ENCODE data around the gene ZNF653. TPM values are rescaled to one million over a fixed set of nuclear protein-coding genes. Genes with fewer than 3 reads are reported as not detected.

The ZNF653 gene
- total and polyA plus RNA-seq, 9 of the 15 experiments (the other 6 are each of a cell fraction or from before 2014, with no cell fraction given), result 1.6 to 8.0 (median 4.2) TPM; not detected in 2

DNA sequence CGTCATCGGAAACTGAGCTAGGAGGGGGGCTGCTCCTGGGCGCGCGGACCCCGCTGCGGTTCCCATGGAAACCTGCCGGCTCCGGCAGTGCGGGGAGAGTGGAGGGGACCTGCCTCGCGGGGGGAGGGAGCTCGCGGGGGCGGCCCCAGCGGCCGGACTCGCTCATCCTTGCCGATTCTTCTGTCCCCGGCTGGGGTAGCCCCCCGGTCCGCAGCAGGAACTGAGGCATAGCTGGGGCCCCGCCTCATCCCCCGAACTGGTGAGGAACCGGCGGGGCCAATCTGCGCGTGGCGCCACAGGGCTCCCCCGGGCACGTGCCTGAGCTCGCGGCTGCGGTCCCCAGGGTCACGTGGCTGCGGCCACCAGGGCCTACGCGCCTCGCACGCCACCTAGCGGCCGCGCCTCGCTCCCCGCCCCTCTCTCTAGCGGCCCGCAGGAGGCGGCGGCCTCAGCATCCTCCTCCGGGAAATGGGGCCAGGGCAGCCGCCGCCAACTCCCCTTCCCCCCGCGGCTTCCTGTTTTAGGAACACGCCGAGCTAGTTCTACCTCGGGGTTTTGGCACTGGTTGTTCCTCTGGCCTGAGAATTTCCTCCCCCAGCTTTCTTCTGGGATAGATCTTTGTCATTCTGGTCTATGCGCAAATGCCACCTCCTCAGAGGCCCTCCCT lies 23.1 kb downstream of the ZNF653 start (continued):
- TF ChIP-seq NR2C2 (CRISPR knock-in tag; IDR thresholded peaks at IDR 0.05) (peak; percentile 91), NR2C2 (tag; IDR thresholded peaks at IDR 0.05) (peak; percentile 32; the same call in 1 of the 2 replicates), TARDBP (IDR thresholded peaks at IDR 0.05) (0 out of 2 replicates have a peak, but pooled peaks have one; percentile 54), RBM39 (optimal IDR thresholded peaks at IDR 0.05; ENCODE audit: low read depth, low read length) (peak; percentile 70), U2AF2 (optimal IDR thresholded peaks at IDR 0.05; ENCODE audit: low read depth, low read length) (no peak), NR4A1 (CRISPR knock-in tag; IDR thresholded peaks at IDR 0.05) (no peak), NR4A1 (tag; IDR thresholded peaks at IDR 0.05) (peak; percentile 67; the same call in 1 of the 2 replicates), CBFB (CRISPR knock-in tag; IDR thresholded peaks at IDR 0.05) (peak; percentile 92; the same call in 1 of the 2 replicates), CHD2 (IDR thresholded peaks at IDR 0.05; ENCODE audit: low read depth, low read length) (peak; percentile 28; the same call in 1 of the 2 replicates), ZBED1 (IDR thresholded peaks at IDR 0.05) (no peak), PTBP1 (IDR thresholded peaks at IDR 0.05; ENCODE audit: low read depth, low read length) (peak; percentile 99), SREBF2 (CRISPR knock-in tag; IDR thresholded peaks at IDR 0.05) (no peak), C11orf30 (IDR thresholded peaks at IDR 0.05; ENCODE audit: low read depth) (no peak), NRF1 (conservative IDR thresholded peaks at IDR 0.05 in 1 of 2, IDR thresholded peaks at IDR 0.05 in 1 of 2) (peak; percentile 38 to 48; a peak in 2 of 4 replicates), TEAD4 (IDR thresholded peaks at IDR 0.05; ENCODE audit: low read length) (peak; percentile 32; the same call in 1 of the 2 replicates), TEAD4 (CRISPR knock-in tag; IDR thresholded peaks at IDR 0.05; ENCODE audit: borderline replicate concordance) (peak; percentile 99), HLTF (IDR thresholded peaks at IDR 0.05) (peak; percentile 65; the same call in 1 of the 2 replicates), MXI1 (IDR thresholded peaks at IDR 0.05; ENCODE audit: low read depth, low read length) (no peak), ZNF124 (CRISPR knock-in tag; IDR thresholded peaks at IDR 0.05) (peak; percentile 90; the same call in 1 of the 2 replicates), POLR2G (IDR thresholded peaks at IDR 0.05; ENCODE audit: low read depth, low read length) (peak; percentile 56), BRCA1 (IDR thresholded peaks at IDR 0.05) (no peak), BRCA1 (CRISPR knock-in tag; IDR thresholded peaks at IDR 0.05) (peak; percentile 14; the same call in 1 of the 2 replicates), ZNF668 (CRISPR knock-in tag; IDR thresholded peaks at IDR 0.05) (0 out of 2 replicates have a peak, but pooled peaks have one; percentile 45), FOXA3 (CRISPR knock-in tag; conservative IDR thresholded peaks at IDR 0.05 in 1 of 2, IDR thresholded peaks at IDR 0.05 in 1 of 2) (peak in 1 of 2 experiments; percentile 96; a peak in 2 of 4 replicates), ZNF707 (CRISPR knock-in tag; conservative IDR thresholded peaks at IDR 0.05) (no peak), HMGN3 (IDR thresholded peaks at IDR 0.05; ENCODE audit: borderline replicate concordance, extremely low read depth, insufficient read length, low read depth, low read length) (peak; percentile 82)
- TF ChIP-seq, protein P1, sequence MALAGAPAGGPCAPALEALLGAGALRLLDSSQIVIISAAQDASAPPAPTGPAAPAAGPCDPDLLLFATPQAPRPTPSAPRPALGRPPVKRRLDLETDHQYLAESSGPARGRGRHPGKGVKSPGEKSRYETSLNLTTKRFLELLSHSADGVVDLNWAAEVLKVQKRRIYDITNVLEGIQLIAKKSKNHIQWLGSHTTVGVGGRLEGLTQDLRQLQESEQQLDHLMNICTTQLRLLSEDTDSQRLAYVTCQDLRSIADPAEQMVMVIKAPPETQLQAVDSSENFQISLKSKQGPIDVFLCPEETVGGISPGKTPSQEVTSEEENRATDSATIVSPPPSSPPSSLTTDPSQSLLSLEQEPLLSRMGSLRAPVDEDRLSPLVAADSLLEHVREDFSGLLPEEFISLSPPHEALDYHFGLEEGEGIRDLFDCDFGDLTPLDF (CRISPR knock-in tag; IDR thresholded peaks at IDR 0.05), result peak; percentile 93
- TF ChIP-seq, protein P2, sequence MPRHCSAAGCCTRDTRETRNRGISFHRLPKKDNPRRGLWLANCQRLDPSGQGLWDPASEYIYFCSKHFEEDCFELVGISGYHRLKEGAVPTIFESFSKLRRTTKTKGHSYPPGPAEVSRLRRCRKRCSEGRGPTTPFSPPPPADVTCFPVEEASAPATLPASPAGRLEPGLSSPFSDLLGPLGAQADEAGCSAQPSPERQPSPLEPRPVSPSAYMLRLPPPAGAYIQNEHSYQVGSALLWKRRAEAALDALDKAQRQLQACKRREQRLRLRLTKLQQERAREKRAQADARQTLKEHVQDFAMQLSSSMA (CRISPR knock-in tag; IDR thresholded peaks at IDR 0.05), result 0 out of 2 replicates have a peak, but pooled peaks have one; percentile 28

Measured in K562 (cell line).